IPS DF 6.9 (cell line): ENCODE data around the gene ATP2A1.

Experiments
- DNase-seq: peaks from one replicate; pipeline ENCODE4 v3.0.0-alpha.2; 2013; ENCODE audit warnings: low read depth, low spot score
- H3K27ac ChIP-seq: one replicate; pipeline ENCODE4 v1.5.1; 2013; ENCODE audit warnings: low read length, control low read depth
- H3K27me3 ChIP-seq: 2 replicates; pipeline ENCODE4 v1.6.1; 2013; ENCODE audit warnings: mild to moderate bottlenecking, low read length; ENCODE audit not compliant: control insufficient read depth, insufficient read depth
- H3K36me3 ChIP-seq: 2 replicates; pipeline ENCODE4 v1.6.1; 2013; ENCODE audit warnings: low read length; ENCODE audit not compliant: control insufficient read depth, insufficient read depth
- H3K4me1 ChIP-seq: 2 replicates; pipeline ENCODE4 v1.6.1; 2013; ENCODE audit warnings: low read length; ENCODE audit not compliant: control insufficient read depth, insufficient read depth
- H3K4me3 ChIP-seq: 2 replicates; pipeline ENCODE4 v1.5.1; 2013; ENCODE audit warnings: mild to moderate bottlenecking, low read length
- H3K9me3 ChIP-seq: 2 replicates; pipeline ENCODE4 v1.6.1; 2013; ENCODE audit warnings: low read length, inconsistent platforms; ENCODE audit not compliant: control insufficient read depth, insufficient read depth
- WGBS: extraction: QIAGEN DNeasy Blood & Tissue Kit; methylation state at CpG from one replicate; pipeline ENCODE4 v1.1.7; 2013; ENCODE audit warnings: mixed read lengths, missing lambda C conversion rate; ENCODE audit not compliant: insufficient read length, insufficient coverage; 5-methylcytosine and 5-hydroxymethylcytosine counted together

Gene ATP2A1

GRCh38 chr16:28839004-28839639 lies 39.2 kb upstream of the ATP2A1 start:
- DNase-seq = no peak
- Histone ChIP-seq H3K4me1 (no peaks in the 10 kb centered on the region), H3K4me3 (no peak overlapping the region), H3K27ac (no peak overlapping the region), H3K36me3 (peaks cover 52% of the 10 kb centered on the region), H3K27me3 (no peaks in the 10 kb centered on the region), H3K9me3 (no peaks in the 10 kb centered on the region)
- WGBS = no CpG with 5 or more reads among the region's 14 CpGs

GRCh38 chr16:28839899-28840298 lies 38.4 kb upstream of the ATP2A1 start:
- no peaks in the 10 kb centered on the region for H3K27me3 ChIP-seq
- no peak for DNase-seq
- peaks cover 50% of the 10 kb centered on the region for H3K36me3 ChIP-seq
- no peaks in the 10 kb centered on the region for H3K9me3 ChIP-seq
- H3K4me3 ChIP-seq = no peak overlapping the region
- no CpG with 5 or more reads among the region's 1 CpG for WGBS
- H3K27ac ChIP-seq = no peak overlapping the region
- H3K4me1 ChIP-seq = no peaks in the 10 kb centered on the region

- Histone ChIP-seq H3K4me3 (no peak overlapping the region), H3K4me1 (no peaks in the 10 kb centered on the region), H3K9me3 (no peaks in the 10 kb centered on the region), H3K27me3 (no peaks in the 10 kb centered on the region), H3K36me3 (peaks cover 31% of the 10 kb centered on the region), H3K27ac (no peak overlapping the region)
- WGBS = no CpG with 5 or more reads among the region's 7 CpGs
- no peak for DNase-seq
Observed at GRCh38 chr16:28842696-28843095, 35.6 kb upstream of the ATP2A1 start.

- Histone ChIP-seq H3K27me3 (no peaks in the 10 kb centered on the region), H3K27ac (no peak overlapping the region), H3K4me1 (no peaks in the 10 kb centered on the region), H3K36me3 (peaks cover 27% of the 10 kb centered on the region), H3K9me3 (no peaks in the 10 kb centered on the region), H3K4me3 (no peak overlapping the region)
- no peak for DNase-seq
- no CpG with 5 or more reads among the region's 12 CpGs for WGBS
Observed at GRCh38 chr16:28843766-28844165, 34.5 kb upstream of the ATP2A1 start.

GRCh38 chr16:28844226-28844885 lies 33.9 kb upstream of the ATP2A1 start:
- no peaks in the 10 kb centered on the region for H3K27me3 ChIP-seq
- no peak overlapping the region for H3K27ac ChIP-seq
- no peaks in the 10 kb centered on the region for H3K9me3 ChIP-seq
- H3K36me3 ChIP-seq = peaks cover 27% of the 10 kb centered on the region
- WGBS = no CpG with 5 or more reads among the region's 19 CpGs
- no peak for DNase-seq
- no peaks in the 10 kb centered on the region for H3K4me1 ChIP-seq
- H3K4me3 ChIP-seq = no peak overlapping the region

DNA sequence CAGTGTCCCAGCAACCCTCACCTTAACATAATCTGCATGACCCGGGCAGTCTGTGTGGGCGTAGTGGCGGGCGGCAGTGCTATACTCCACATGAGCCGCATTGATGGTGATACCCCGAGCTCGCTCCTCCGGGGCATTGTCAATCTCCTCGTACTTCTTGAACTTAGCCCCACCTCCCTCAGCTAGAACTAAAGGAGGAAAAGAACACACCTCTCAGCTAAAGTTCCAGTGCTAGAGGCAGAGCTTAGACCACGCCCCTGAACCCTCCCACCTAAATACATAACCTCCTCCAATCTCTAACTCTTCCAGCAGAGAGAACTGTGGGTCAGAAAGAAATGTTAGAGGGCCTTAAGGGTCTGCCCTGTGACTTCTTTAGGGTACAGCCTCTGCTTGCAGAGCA lies 33.0 kb upstream of the ATP2A1 start:
- WGBS = no CpG with 5 or more reads among the region's 10 CpGs
- no peak for DNase-seq
- H3K9me3 ChIP-seq = no peaks in the 10 kb centered on the region
- peak overlapping the region; percentile 70; the same call in 1 of the 2 replicates for H3K4me3 ChIP-seq
- no peaks in the 10 kb centered on the region for H3K4me1 ChIP-seq
- H3K27me3 ChIP-seq = no peaks in the 10 kb centered on the region
- peaks cover 27% of the 10 kb centered on the region for H3K36me3 ChIP-seq
- H3K27ac ChIP-seq = no peak overlapping the region

DNA sequence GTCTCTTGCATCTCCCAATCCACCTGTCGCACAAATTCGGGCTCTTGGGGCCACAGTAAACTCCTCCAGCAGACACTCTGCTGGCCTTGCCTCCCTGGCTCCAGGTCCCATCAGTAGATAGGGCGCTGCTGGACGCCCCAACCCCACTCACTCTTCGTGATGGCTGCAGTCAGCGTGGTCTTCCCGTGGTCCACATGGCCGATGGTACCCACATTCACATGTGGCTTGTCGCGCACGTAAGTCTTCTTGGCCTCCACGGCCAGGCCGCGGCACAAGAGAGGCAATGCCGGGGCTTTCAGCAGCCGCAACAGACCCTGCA lies 32.6 kb upstream of the ATP2A1 start:
- no peaks in the 10 kb centered on the region for H3K27me3 ChIP-seq
- no CpG with 5 or more reads among the region's 16 CpGs for WGBS
- peaks cover 27% of the 10 kb centered on the region for H3K36me3 ChIP-seq

DNA sequence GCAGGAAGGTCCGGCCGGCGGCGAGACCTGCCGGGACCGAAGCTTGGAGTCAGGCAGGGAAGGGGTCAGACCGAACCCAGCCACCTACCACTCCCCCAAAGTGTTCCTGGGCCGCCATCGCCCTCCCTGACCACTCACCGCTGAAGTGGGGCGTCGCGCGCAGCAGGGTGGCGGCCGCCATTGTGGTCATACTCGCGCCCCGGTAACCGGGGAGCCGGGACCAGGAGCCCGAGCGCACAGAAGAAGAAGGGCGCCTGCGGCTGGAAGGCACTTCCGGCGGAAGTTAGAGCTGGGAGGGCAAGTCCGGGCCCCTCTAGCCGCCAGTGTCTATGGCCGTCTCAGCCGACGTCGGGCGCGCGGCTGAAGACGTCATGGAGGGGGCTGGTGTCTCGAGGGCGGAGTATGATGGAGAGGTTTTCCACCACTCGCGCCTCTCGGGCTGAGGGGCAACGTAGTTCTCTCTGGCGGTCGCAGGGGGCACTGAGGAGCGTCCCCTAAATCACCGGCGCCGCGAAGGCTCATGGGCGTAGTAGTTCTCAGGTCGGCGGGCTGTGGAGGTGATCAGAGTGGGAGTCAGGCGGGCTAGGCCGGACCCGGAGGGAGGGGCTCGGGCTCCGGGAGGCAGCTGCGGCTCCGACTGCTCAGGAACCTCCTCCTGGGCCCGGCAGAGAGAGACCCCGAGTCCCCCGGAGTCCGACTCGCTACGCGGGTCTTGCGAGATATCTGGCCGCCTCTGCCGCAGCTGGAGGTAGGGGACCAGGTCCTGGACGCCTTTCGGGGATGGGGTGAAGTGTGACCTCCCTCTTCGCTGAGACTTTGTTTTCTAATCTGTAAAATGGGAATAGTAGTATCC lies 32.0 kb upstream of the ATP2A1 start, which contains the start of gene TUFM:
Gene TUFM (minus strand): TSS at position 269 of the 853 bp plus-strand sequence. CDS start 79 bp downstream, at position 190.
- Histone ChIP-seq H3K4me3 (peak within 1 kb of the TSS; percentile 75), H3K4me1 (no peaks in the 10 kb centered on the region), H3K9me3 (no peaks in the 10 kb centered on the region), H3K36me3 (peaks cover 27% of the 10 kb centered on the region), H3K27ac (no peak within 1 kb of the TSS), H3K27me3 (no peaks in the 10 kb centered on the region)
- WGBS = no CpG with 5 or more reads among the region's 73 CpGs
- peak; percentile 94 for DNase-seq

More for the DNA sequence above, 32.6 kb upstream of the ATP2A1 start:
- Histone ChIP-seq H3K4me1 (no peaks in the 10 kb centered on the region), H3K4me3 (peak overlapping the region; percentile 70), H3K27ac (no peak overlapping the region), H3K9me3 (no peaks in the 10 kb centered on the region)
- DNase-seq = no peak

DNA sequence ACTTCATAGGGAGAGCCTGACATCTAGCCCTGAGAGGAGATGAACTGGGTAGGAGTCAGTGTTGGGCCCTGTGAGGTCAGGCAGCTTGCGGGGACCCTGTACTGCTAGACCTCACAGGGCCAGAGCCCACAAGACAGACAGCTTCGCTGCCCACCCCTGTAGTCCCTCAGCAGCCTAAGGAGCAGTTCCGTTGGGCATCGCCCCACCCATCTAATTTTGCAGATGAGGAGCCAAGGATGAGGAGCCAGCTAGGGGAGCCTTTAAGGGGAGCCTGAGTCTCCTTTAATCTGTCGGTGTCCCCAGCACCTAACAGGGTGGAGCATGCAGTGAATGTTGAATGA lies 31.4 kb upstream of the ATP2A1 start:
- Histone ChIP-seq H3K4me3 (peak overlapping the region; percentile 75; the same call in 1 of the 2 replicates), H3K9me3 (no peaks in the 10 kb centered on the region), H3K27ac (no peak overlapping the region), H3K27me3 (no peaks in the 10 kb centered on the region), H3K4me1 (no peaks in the 10 kb centered on the region), H3K36me3 (peaks cover 27% of the 10 kb centered on the region)
- DNase-seq = no peak
- WGBS = no CpG with 5 or more reads among the region's 5 CpGs

GRCh38 chr16:28858421-28858820 lies 19.9 kb upstream of the ATP2A1 start:
- Histone ChIP-seq H3K4me1 (no peaks in the 10 kb centered on the region), H3K36me3 (no peaks in the 10 kb centered on the region), H3K27me3 (no peaks in the 10 kb centered on the region), H3K27ac (no peak overlapping the region), H3K9me3 (no peaks in the 10 kb centered on the region), H3K4me3 (no peak overlapping the region)
- DNase-seq = no peak
- WGBS = no CpG with 5 or more reads among the region's 8 CpGs
